Neural cell (in vitro differentiated cells): ENCODE results near the gene SIT1.

ENCODE experiments used
- CTCF ChIP-seq: fragments of 450-650 bp; IDR thresholded peaks from 2 replicates; pipeline ENCODE4 v1.5.1; 2014; ENCODE audit warnings: antibody characterized with exemption, mild to moderate bottlenecking, moderate library complexity; ENCODE audit not compliant: poor library complexity, severe bottlenecking
- EP300 ChIP-seq: fragments of 450-650 bp; conservative IDR thresholded peaks from 2 replicates; pipeline ENCODE4 v1.6.1; 2014; ENCODE audit warnings: antibody characterized with exemption, mild to moderate bottlenecking, moderate library complexity; ENCODE audit not compliant: poor library complexity, severe bottlenecking
- EZH2 ChIP-seq: fragments of 200-600, 300-800 bp; shearing (Covaris generic), sonication (generic); IDR thresholded peaks from 2 replicates; pipeline ENCODE4 v1.6.1; 2014; ENCODE audit warnings: antibody characterized with exemption, low read length, borderline replicate concordance, mild to moderate bottlenecking; ENCODE audit not compliant: insufficient read depth, poor library complexity, severe bottlenecking
- MXI1 ChIP-seq: fragments of 450-650 bp; conservative IDR thresholded peaks from 2 replicates; pipeline ENCODE4 v1.6.1; 2014; ENCODE audit warnings: antibody characterized with exemption, mild to moderate bottlenecking; ENCODE audit not compliant: poor library complexity, severe bottlenecking
- POLR2AphosphoS5 ChIP-seq: IDR thresholded peaks from 2 replicates; pipeline ENCODE4 v1.6.1; 2012
- RAD21 ChIP-seq: fragments of 450-650 bp; conservative IDR thresholded peaks from 2 replicates; pipeline ENCODE4 v1.6.1; 2014; ENCODE audit warnings: antibody characterized with exemption, mild to moderate bottlenecking, moderate library complexity
- REST ChIP-seq: IDR thresholded peaks from 2 replicates; pipeline ENCODE4 v1.6.1; 2012; ENCODE audit warnings: borderline replicate concordance
- SMC3 ChIP-seq: fragments of 450-650 bp; conservative IDR thresholded peaks from 2 replicates; pipeline ENCODE4 v1.6.1; 2014; ENCODE audit warnings: antibody characterized with exemption, mild to moderate bottlenecking, moderate library complexity; ENCODE audit not compliant: poor library complexity
- TAF1 ChIP-seq: IDR thresholded peaks from 2 replicates; pipeline ENCODE4 v1.6.1; 2012; ENCODE audit warnings: low read depth

GRCh38 chr9:35675732-35676392 lies 25.1 kb upstream of the SIT1 start:
- TF ChIP-seq POLR2AphosphoS5 (no peak), CTCF (no peak), EP300 (no peak), RAD21 (no peak), REST (no peak), EZH2 (no peak), SMC3 (no peak), MXI1 (no peak), TAF1 (no peak)
